ENCODE measurements around the gene NAA25. TPM values are rescaled to one million over a fixed set of nuclear protein-coding genes. Genes with fewer than 3 reads are reported as not detected.

NAA25 gene
- total RNA-seq (2014; rRNA removed; shearing (Covaris generic); ENCODE audit: low replicate concordance): 30.7 and 39.2 TPM in 2 replicates

DNA sequence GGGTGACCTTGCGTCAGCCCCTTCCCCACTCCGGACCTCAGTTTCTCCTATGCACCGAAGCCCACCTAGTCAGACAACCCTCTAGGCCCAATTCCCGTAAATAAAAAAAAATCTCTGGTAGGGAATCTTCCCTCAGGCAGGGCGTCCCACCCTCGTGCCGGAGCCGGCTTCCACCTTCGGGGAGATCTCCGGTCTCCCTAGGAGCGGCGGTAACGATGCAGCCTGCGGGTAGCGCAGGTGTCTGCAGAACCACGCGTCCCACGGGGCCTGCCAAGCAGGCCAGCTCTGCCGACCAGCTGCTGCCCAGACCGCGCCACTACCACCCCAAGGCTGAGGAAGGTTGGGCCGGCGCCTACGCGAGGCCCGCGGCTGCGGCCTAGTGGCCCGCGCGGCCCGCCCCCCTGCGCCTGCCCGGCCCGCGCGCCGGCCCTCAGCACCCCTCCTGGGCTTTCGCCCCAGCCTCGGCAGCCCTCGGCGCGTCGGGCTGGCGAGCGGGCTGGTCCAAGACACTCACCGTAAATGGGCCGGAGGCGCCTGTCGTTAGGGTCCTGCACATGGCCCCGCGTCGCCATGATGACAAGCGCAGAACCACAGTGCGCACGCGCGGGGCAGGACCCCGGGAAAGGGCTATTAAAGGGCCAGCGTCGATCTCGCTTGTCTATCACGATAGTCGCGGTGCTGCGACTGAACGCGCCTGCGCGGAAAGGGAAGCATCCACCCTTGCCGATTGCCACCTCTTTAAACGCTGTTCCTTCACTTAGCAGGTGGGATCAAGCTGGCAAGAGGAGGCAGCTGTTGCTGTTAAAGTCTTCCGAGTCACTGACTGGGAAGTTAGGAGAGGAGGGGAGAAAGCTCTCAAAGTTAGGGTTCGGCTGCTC lies at the start of gene NAA25:
NAA25 (minus strand) TSS at position 582 of the 878 bp plus-strand sequence; CDS start at position 572, 10 bp downstream.
- no peaks in the 10 kb centered on the region for H3K27me3 ChIP-seq (ENCODE audit: low read length)
- peak within 1 kb of the TSS; percentile 85 for H3K4me3 ChIP-seq (ENCODE audit: low read length)
- H3K36me3 ChIP-seq (ENCODE audit: insufficient read depth, low read length): peaks cover 22% of the 10 kb centered on the region
- H3K27ac ChIP-seq (ENCODE audit: low read length): peak within 1 kb of the TSS; percentile 96
- no peaks in the 10 kb centered on the region for H3K9me3 ChIP-seq (ENCODE audit: low read length)
- 0 out of 2 replicates have a peak within 1 kb of the TSS, but pooled peaks have one; percentile 36 for H2AFZ ChIP-seq (ENCODE audit: low read length)
- peaks cover 56% of the 10 kb centered on the region for H3K79me2 ChIP-seq (ENCODE audit: low read length)
- DNase-seq: peak; percentile 97
- H3K4me2 ChIP-seq (ENCODE audit: low read depth, low read length, poor library complexity, severe bottlenecking): peak within 1 kb of the TSS; percentile 98
- peaks cover 23% of the 10 kb centered on the region for H4K20me1 ChIP-seq (ENCODE audit: insufficient read depth, low read depth, low read length)
- H3K4me1 ChIP-seq (ENCODE audit: low read length): peaks cover 45% of the 10 kb centered on the region
- H3K9me2 ChIP-seq (replicated peaks; ENCODE audit: insufficient read depth, low read length): no peaks in the 10 kb centered on the region
- peak within 1 kb of the TSS; percentile 92 for H3K9ac ChIP-seq (ENCODE audit: low read length)

DNA sequence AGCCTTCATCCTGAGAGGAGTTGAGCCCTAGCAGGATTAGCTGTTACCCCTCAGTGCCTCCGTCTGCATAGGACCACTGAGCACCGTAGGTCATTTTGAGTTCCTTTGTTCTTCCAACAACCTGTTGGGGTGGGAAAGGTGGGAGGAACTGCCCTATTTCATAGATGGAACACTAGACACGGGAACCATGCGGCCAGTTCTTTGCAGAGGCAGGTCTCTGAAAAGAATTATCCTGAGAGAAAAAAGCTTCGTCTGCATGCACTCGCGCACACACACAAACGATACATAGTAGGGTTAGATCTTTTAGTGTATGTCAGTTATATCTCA lies 45.3 kb upstream of the NAA25 start:
- no peak overlapping the region for H3K27ac ChIP-seq (ENCODE audit: low read length)
- H4K20me1 ChIP-seq (ENCODE audit: insufficient read depth, low read depth, low read length): no peaks in the 10 kb centered on the region
- H3K27me3 ChIP-seq (ENCODE audit: low read length): no peaks in the 10 kb centered on the region
- H3K9me3 ChIP-seq (ENCODE audit: low read length): no peaks in the 10 kb centered on the region
- H3K4me2 ChIP-seq (ENCODE audit: low read depth, low read length, poor library complexity, severe bottlenecking): no peak overlapping the region
- peaks cover 46% of the 10 kb centered on the region for H3K36me3 ChIP-seq (ENCODE audit: insufficient read depth, low read length)
- no peaks in the 10 kb centered on the region for H3K4me1 ChIP-seq (ENCODE audit: low read length)
- no peaks in the 10 kb centered on the region for H3K9me2 ChIP-seq (replicated peaks; ENCODE audit: insufficient read depth, low read length)
- no peak for DNase-seq
- no peak overlapping the region for H3K9ac ChIP-seq (ENCODE audit: low read length)
- no peak overlapping the region for H2AFZ ChIP-seq (ENCODE audit: low read length)
- no peak overlapping the region for H3K4me3 ChIP-seq (ENCODE audit: low read length)
- no peaks in the 10 kb centered on the region for H3K79me2 ChIP-seq (ENCODE audit: low read length)

DNA sequence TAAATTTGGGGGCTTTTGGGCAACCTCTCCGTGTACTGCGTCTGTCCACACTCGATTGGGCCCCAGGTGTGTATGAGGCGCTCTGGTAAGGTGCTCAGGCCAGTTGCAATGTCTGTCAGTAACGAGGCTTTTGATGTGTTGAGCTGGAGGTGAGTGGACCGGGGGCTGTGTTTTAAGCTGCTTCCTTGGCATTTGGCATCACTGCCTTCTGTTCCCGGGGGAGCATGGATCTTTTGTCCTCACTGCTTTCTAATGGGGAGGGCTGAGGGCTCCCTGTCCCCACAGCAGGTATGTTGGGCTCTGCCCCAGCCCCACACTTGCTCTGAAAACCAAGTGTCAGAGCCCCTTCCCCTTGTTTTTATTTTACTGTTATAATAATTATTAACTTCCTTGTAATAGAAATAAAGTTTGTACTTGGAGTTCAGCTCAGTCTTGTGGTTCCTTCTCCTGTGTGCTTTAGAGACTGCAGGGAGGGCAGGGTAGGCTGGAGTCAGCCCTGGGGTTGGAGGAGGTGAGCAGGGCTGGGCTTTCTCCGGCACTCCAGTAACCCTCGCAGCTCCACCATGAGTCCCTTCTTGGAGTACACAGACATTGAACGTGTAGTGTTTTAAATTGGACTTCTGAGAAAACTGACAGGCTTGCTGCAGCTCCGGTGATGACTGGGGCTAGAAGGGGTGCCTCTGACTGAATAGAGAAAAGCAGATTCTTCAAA lies 44.8 kb upstream of the NAA25 start:
- Histone ChIP-seq H3K27me3 (ENCODE audit: low read length) (no peaks in the 10 kb centered on the region), H3K79me2 (ENCODE audit: low read length) (no peaks in the 10 kb centered on the region), H3K9me2 (replicated peaks; ENCODE audit: insufficient read depth, low read length) (no peaks in the 10 kb centered on the region), H4K20me1 (ENCODE audit: insufficient read depth, low read depth, low read length) (no peaks in the 10 kb centered on the region), H3K9ac (ENCODE audit: low read length) (no peak overlapping the region), H3K4me2 (ENCODE audit: low read depth, low read length, poor library complexity, severe bottlenecking) (no peak overlapping the region), H3K9me3 (ENCODE audit: low read length) (no peaks in the 10 kb centered on the region), H3K27ac (ENCODE audit: low read length) (no peak overlapping the region), H3K4me3 (ENCODE audit: low read length) (no peak overlapping the region), H3K4me1 (ENCODE audit: low read length) (no peaks in the 10 kb centered on the region), H3K36me3 (ENCODE audit: insufficient read depth, low read length) (peaks cover 45% of the 10 kb centered on the region), H2AFZ (ENCODE audit: low read length) (no peak overlapping the region)
- no peak for DNase-seq

DNA sequence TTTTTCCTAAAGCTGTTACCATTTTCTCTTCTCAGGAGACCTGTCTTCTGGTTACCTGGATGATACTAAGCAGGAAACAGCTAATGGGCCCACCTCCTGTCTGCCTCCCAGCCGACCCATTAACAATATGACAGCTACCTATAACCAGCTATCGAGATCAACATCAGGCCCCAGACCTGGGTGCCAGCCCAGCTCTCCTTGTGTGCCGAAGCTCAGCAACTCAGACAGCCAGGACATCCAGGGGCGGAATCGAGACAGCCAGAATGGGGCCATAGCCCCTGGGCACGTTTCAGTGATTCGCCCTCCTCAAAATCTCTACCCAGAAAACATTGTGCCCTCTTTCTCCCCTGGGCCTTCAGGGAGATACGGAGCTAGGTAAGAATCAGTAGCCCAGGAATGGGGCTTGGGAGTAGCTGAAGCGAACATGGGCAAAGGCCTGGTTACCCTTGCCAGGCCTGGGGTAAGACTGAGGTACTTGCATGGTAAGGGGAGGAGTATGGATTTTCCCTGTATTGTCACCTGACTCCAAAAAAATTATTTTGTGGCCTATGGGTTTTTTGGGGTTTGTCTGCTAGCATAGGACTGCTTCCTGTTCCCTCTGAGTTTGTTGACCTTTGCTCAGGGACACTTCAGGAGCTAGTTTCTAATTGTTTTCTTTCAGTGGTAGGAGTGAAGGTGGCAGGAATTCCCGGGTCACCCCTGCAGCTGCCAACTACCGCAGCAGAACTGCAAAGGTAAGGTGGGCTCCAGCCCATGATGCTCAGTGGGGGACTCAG lies 43.4 kb upstream of the NAA25 start:
- Histone ChIP-seq H3K27ac (ENCODE audit: low read length) (no peak overlapping the region), H3K36me3 (ENCODE audit: insufficient read depth, low read length) (peaks cover 47% of the 10 kb centered on the region)

DNA sequence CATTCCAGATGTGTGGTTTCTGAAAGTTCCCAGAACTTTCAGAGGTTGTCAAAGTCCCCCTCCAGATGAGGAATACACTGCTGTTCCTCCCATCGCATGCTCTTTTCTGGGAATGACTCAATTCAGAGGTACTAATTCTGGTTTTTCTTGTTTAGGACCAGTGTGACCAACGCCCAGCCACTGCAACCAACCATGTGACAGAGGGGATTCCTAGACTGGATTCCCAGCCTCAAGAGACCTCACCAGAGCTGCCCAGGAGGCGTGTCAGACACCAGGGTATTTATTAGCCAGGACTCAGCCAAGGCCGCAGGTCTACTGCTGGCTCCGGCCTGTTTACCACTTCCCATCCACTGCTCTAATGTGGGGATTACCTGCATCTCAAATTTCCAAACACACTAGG lies 41.0 kb upstream of the NAA25 start:
- DNase-seq: no peak
- peaks cover 9% of the 10 kb centered on the region; the same call in 1 of the 2 replicates for H3K79me2 ChIP-seq (ENCODE audit: low read length)
- no peaks in the 10 kb centered on the region for H3K9me2 ChIP-seq (replicated peaks; ENCODE audit: insufficient read depth, low read length)
- H3K27me3 ChIP-seq (ENCODE audit: low read length): no peaks in the 10 kb centered on the region
- no peak overlapping the region for H3K27ac ChIP-seq (ENCODE audit: low read length)
- H3K9me3 ChIP-seq (ENCODE audit: low read length): no peaks in the 10 kb centered on the region
- H4K20me1 ChIP-seq (ENCODE audit: insufficient read depth, low read depth, low read length): no peaks in the 10 kb centered on the region
- H2AFZ ChIP-seq (ENCODE audit: low read length): no peak overlapping the region
- no peak overlapping the region for H3K9ac ChIP-seq (ENCODE audit: low read length)
- peaks cover 66% of the 10 kb centered on the region for H3K36me3 ChIP-seq (ENCODE audit: insufficient read depth, low read length)
- peaks cover 33% of the 10 kb centered on the region for H3K4me1 ChIP-seq (ENCODE audit: low read length)
- no peak overlapping the region for H3K4me2 ChIP-seq (ENCODE audit: low read depth, low read length, poor library complexity, severe bottlenecking)
- H3K4me3 ChIP-seq (ENCODE audit: low read length): no peak overlapping the region

More for the DNA sequence above, 43.4 kb upstream of the NAA25 start:
- Histone ChIP-seq H2AFZ (ENCODE audit: low read length) (no peak overlapping the region), H3K4me3 (ENCODE audit: low read length) (no peak overlapping the region), H3K4me1 (ENCODE audit: low read length) (peaks cover 13% of the 10 kb centered on the region), H3K4me2 (ENCODE audit: low read depth, low read length, poor library complexity, severe bottlenecking) (no peak overlapping the region), H4K20me1 (ENCODE audit: insufficient read depth, low read depth, low read length) (no peaks in the 10 kb centered on the region), H3K9me2 (replicated peaks; ENCODE audit: insufficient read depth, low read length) (no peaks in the 10 kb centered on the region), H3K27me3 (ENCODE audit: low read length) (no peaks in the 10 kb centered on the region), H3K9me3 (ENCODE audit: low read length) (no peaks in the 10 kb centered on the region), H3K79me2 (ENCODE audit: low read length) (no peaks in the 10 kb centered on the region), H3K9ac (ENCODE audit: low read length) (no peak overlapping the region)
- DNase-seq: no peak

DNA sequence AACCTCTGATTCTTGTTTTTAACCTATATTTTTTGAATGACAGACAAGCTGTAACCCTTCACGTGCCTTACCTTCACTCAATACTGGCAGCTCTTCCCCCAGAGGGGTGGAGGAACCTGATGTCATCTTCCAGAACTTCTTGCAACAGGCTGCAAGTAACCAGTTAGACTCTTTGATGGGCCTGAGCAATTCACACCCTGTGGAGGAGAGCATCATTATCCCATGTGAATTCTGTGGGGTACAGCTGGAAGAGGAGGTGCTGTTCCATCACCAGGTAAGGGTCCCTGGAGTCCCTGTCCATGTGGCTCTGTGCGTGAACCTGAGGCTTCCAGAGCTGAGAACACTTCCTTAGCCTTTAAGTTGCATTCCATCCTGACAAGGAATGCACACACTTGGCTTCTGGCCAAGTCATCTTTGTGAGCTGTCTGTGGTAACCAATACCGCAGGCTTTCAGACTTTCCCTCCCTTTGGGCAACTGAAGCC lies 39.5 kb upstream of the NAA25 start:
- H3K4me2 ChIP-seq (ENCODE audit: low read depth, low read length, poor library complexity, severe bottlenecking): no peak overlapping the region
- no peaks in the 10 kb centered on the region for H3K9me2 ChIP-seq (replicated peaks; ENCODE audit: insufficient read depth, low read length)
- H3K9me3 ChIP-seq (ENCODE audit: low read length): no peaks in the 10 kb centered on the region
- H3K79me2 ChIP-seq (ENCODE audit: low read length): peaks cover 9% of the 10 kb centered on the region; the same call in 1 of the 2 replicates
- peaks cover 37% of the 10 kb centered on the region for H3K4me1 ChIP-seq (ENCODE audit: low read length)
- H2AFZ ChIP-seq (ENCODE audit: low read length): no peak overlapping the region
- no peak overlapping the region for H3K4me3 ChIP-seq (ENCODE audit: low read length)
- no peak overlapping the region for H3K9ac ChIP-seq (ENCODE audit: low read length)
- peak overlapping the region; percentile 76 for H3K27ac ChIP-seq (ENCODE audit: low read length)
- no peaks in the 10 kb centered on the region for H3K27me3 ChIP-seq (ENCODE audit: low read length)
- H4K20me1 ChIP-seq (ENCODE audit: insufficient read depth, low read depth, low read length): no peaks in the 10 kb centered on the region
- no peak for DNase-seq
- H3K36me3 ChIP-seq (ENCODE audit: insufficient read depth, low read length): peaks cover 67% of the 10 kb centered on the region

DNA sequence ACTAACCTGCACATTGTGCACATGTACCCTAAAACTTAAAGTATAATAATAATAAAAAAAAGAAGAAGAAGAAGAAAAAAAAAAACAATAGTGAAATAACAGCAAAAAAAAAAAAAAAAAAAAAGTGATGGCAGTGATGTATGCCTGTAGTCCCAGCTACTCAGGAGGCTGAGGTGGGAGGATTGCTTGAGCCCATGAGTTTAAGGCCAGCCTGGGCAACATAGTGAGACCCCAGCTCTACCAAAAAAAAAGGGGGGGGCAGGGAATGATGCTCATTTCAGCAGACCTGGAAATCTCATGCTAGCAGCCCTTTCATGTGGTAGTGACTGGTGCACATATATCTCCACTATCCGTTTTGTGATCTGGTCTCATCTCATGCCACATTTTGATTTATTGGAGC lies 37.5 kb upstream of the NAA25 start:
- Histone ChIP-seq H3K27ac (ENCODE audit: low read length) (peak overlapping the region; percentile 76), H3K9me3 (ENCODE audit: low read length) (no peaks in the 10 kb centered on the region), H3K9me2 (replicated peaks; ENCODE audit: insufficient read depth, low read length) (no peaks in the 10 kb centered on the region), H4K20me1 (ENCODE audit: insufficient read depth, low read depth, low read length) (no peaks in the 10 kb centered on the region), H3K9ac (ENCODE audit: low read length) (no peak overlapping the region), H2AFZ (ENCODE audit: low read length) (no peak overlapping the region), H3K4me3 (ENCODE audit: low read length) (no peak overlapping the region), H3K36me3 (ENCODE audit: insufficient read depth, low read length) (peaks cover 52% of the 10 kb centered on the region), H3K27me3 (ENCODE audit: low read length) (no peaks in the 10 kb centered on the region), H3K4me1 (ENCODE audit: low read length) (peaks cover 37% of the 10 kb centered on the region), H3K79me2 (ENCODE audit: low read length) (peaks cover 9% of the 10 kb centered on the region; the same call in 1 of the 2 replicates), H3K4me2 (ENCODE audit: low read depth, low read length, poor library complexity, severe bottlenecking) (no peak overlapping the region)
- DNase-seq: peak; percentile 31
